Upper lobe of right lung (tissue), 1 donor: ENCODE results near the gene PHF14. TPM values are rescaled to one million over a fixed set of nuclear protein-coding genes. Genes with fewer than 3 reads are reported as not detected.

Source experiments
- ATAC-seq: fragments of 200-7000 bp; cut with Tn5 transposase; one replicate; pipeline ENCODE4 v1.9.1; 2020; ENCODE audit warnings: mild to moderate bottlenecking, moderate library complexity
- DNase-seq: peaks from one replicate; pipeline ENCODE4 v3.0.0-alpha.2; 2020
- H3K27ac ChIP-seq: fragments of 200-600 bp; one replicate; pipeline ENCODE4 v1.8.0; 2022
- H3K27me3 ChIP-seq: fragments of 200-600 bp; one replicate; pipeline ENCODE4 v1.8.0; 2022; ENCODE audit warnings: mild to moderate bottlenecking
- H3K36me3 ChIP-seq: fragments of 200-600 bp; one replicate; pipeline ENCODE4 v1.8.0; 2022
- H3K4me1 ChIP-seq: fragments of 200-600 bp; one replicate; pipeline ENCODE4 v1.8.0; 2022
- H3K4me3 ChIP-seq: fragments of 200-600 bp; one replicate; pipeline ENCODE4 v1.8.0; 2022; ENCODE audit warnings: mild to moderate bottlenecking
- H3K9me3 ChIP-seq: fragments of 200-600 bp; one replicate; pipeline ENCODE4 v1.8.0; 2022
- CTCF ChIP-seq: fragments of 200-600 bp; IDR thresholded peaks from one replicate; pipeline ENCODE4 v1.8.0; 2022; ENCODE audit warnings: antibody characterized with exemption
- intact Hi-C: fragments of 100-400 bp; cut with DNase I; formaldehyde crosslinking; loops from one replicate; pipeline ENCODE4 v1.11.0; 2022
- total RNA-seq: library from RNA; stranded (reverse); fragmentation: NEBNext Ultra II Directional; extraction: Animal tissue kit (Norgen Biotek cat#: 25700); gene quantifications from one replicate; pipeline ENCODE4 v1.2.1, GENCODE V29; 2021
- donor health status: DM: no; HTN: yes; CAD: no; lungs with severe emphysema.

The PHF14 gene
- total RNA-seq, 1 donor from 2014 or later = 30.4 TPM

GRCh38 chr7:11078247-11078834, 104.7 kb downstream of the PHF14 start:
- ATAC-seq = no peak
- Histone ChIP-seq H3K36me3 (no peaks in the 10 kb centered on the region), H3K27ac (no peak overlapping the region), H3K4me1 (no peaks in the 10 kb centered on the region), H3K9me3 (no peaks in the 10 kb centered on the region), H3K4me3 (no peak overlapping the region), H3K27me3 (no peaks in the 10 kb centered on the region)
- no peak for DNase-seq
- intact Hi-C loops = no loop called here
- TF ChIP-seq CTCF = no peak

GRCh38 chr7:11079907-11080306, 106.2 kb downstream of the PHF14 start:
- no peak for ATAC-seq
- intact Hi-C loops = no loop called here

GRCh38 chr7:11082121-11082520, 108.4 kb downstream of the PHF14 start:
- Histone ChIP-seq H3K36me3 (no peaks in the 10 kb centered on the region), H3K4me3 (no peak overlapping the region), H3K27ac (no peak overlapping the region), H3K4me1 (no peaks in the 10 kb centered on the region), H3K9me3 (no peaks in the 10 kb centered on the region), H3K27me3 (no peaks in the 10 kb centered on the region)
- ATAC-seq (no peak), DNase-seq (no peak)
- TF ChIP-seq CTCF = no peak
- intact Hi-C loops = no loop called here

More at GRCh38 chr7:11079907-11080306, 106.2 kb downstream of the PHF14 start:
- Histone ChIP-seq H3K36me3 (no peaks in the 10 kb centered on the region), H3K4me3 (no peak overlapping the region), H3K4me1 (no peaks in the 10 kb centered on the region), H3K27me3 (no peaks in the 10 kb centered on the region), H3K9me3 (no peaks in the 10 kb centered on the region), H3K27ac (no peak overlapping the region)
- no peak for TF ChIP-seq CTCF
- no peak for DNase-seq

GRCh38 chr7:11082552-11083213, 109.0 kb downstream of the PHF14 start:
- ATAC-seq (no peak), DNase-seq (no peak)
- no peaks in the 10 kb centered on the region for H3K9me3 ChIP-seq
- intact Hi-C loops = no loop called here
- TF ChIP-seq CTCF = no peak
- no peaks in the 10 kb centered on the region for H3K36me3 ChIP-seq
- H3K27ac ChIP-seq = no peak overlapping the region
- H3K4me1 ChIP-seq = no peaks in the 10 kb centered on the region
- no peak overlapping the region for H3K4me3 ChIP-seq
- H3K27me3 ChIP-seq = no peaks in the 10 kb centered on the region

GRCh38 chr7:11083214-11083568, 109.5 kb downstream of the PHF14 start:
- no peak for TF ChIP-seq CTCF
- no peaks in the 10 kb centered on the region for H3K36me3 ChIP-seq
- intact Hi-C loops = no loop called here
- ATAC-seq (no peak), DNase-seq (no peak)
- H3K27me3 ChIP-seq = no peaks in the 10 kb centered on the region
- H3K9me3 ChIP-seq = no peaks in the 10 kb centered on the region
- H3K4me1 ChIP-seq = no peaks in the 10 kb centered on the region
- no peak overlapping the region for H3K4me3 ChIP-seq
- H3K27ac ChIP-seq = no peak overlapping the region

- Histone ChIP-seq H3K9me3 (no peaks in the 10 kb centered on the region), H3K4me1 (no peaks in the 10 kb centered on the region), H3K36me3 (peaks cover 9% of the 10 kb centered on the region), H3K27me3 (no peaks in the 10 kb centered on the region), H3K4me3 (no peak overlapping the region), H3K27ac (no peak overlapping the region)
- intact Hi-C loops = no loop called here
- DNase-seq (no peak), ATAC-seq (no peak)
- no peak for TF ChIP-seq CTCF
Observed at GRCh38 chr7:11104578-11104977, 130.9 kb downstream of the PHF14 start.
